Chondrocyte (in vitro differentiated cells): ENCODE results near the gene B3GNT9. TPM values are rescaled to one million over a fixed set of nuclear protein-coding genes. Genes with fewer than 3 reads are reported as not detected.

Experiments
- DNase-seq: peaks from one replicate; pipeline ENCODE4 v3.0.0; 2021; ENCODE audit warnings: mixed read lengths, low spot score
- H3K27ac Mint-ChIP-seq: one replicate; pipeline ENCODE4 v1.8.0; 2021; ENCODE audit warnings: mild to moderate bottlenecking, moderate library complexity, mixed read lengths; ENCODE audit not compliant: unreplicated experiment
- H3K27me3 Mint-ChIP-seq: 2 replicates; pipeline ENCODE4 v1.8.0; 2021; ENCODE audit warnings: low read depth, mixed read lengths
- H3K36me3 Mint-ChIP-seq: 2 replicates; pipeline ENCODE4 v1.8.0; 2021; ENCODE audit warnings: low read depth, mixed read lengths
- H3K4me1 Mint-ChIP-seq: 2 replicates; pipeline ENCODE4 v1.8.0; 2021; ENCODE audit warnings: low read depth, mild to moderate bottlenecking, mixed read lengths
- H3K4me3 Mint-ChIP-seq: one replicate; pipeline ENCODE4 v1.8.0; 2021; ENCODE audit warnings: mild to moderate bottlenecking, moderate library complexity, mixed read lengths; ENCODE audit not compliant: unreplicated experiment
- H3K9me3 Mint-ChIP-seq: 2 replicates; pipeline ENCODE4 v1.8.0; 2021; ENCODE audit warnings: low read depth, mixed read lengths
- total RNA-seq: library from RNA; stranded (reverse); gene quantifications from 3 replicates; pipeline ENCODE4 v1.2.1, GENCODE V29; 2021
- TF ChIP-seq, protein P1 (sequence below): fragments of 200-600 bp; sonication (generic); IDR thresholded peaks from 2 replicates; pipeline ENCODE4 v1.5.0; 2021; ENCODE audit warnings: antibody characterized with exemption, mild to moderate bottlenecking, moderate library complexity

B3GNT9 gene
- total RNA-seq, 1 donor from 2014 or later = 41.4 TPM

DNA sequence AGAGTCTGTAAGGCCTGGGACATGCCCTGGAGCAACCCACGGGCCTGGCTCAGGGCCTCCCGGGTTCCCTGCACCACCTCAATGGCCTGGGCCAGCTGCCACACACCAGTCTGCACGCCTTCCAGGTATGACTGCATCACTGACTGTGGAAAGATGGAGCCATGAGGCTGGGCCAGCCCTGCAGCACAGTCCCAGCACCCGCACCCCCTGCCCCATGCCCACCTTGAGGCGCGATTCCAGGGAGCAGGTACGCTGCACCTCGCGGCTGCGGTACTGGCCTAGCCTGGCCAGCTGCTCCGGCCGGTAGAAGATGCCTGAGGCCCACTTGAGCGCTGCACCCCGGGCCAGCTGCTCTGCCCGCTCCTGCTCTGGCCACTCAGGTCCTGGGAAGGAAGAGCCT lies 38.0 kb upstream of the B3GNT9 start:
- TF ChIP-seq, protein P1, sequence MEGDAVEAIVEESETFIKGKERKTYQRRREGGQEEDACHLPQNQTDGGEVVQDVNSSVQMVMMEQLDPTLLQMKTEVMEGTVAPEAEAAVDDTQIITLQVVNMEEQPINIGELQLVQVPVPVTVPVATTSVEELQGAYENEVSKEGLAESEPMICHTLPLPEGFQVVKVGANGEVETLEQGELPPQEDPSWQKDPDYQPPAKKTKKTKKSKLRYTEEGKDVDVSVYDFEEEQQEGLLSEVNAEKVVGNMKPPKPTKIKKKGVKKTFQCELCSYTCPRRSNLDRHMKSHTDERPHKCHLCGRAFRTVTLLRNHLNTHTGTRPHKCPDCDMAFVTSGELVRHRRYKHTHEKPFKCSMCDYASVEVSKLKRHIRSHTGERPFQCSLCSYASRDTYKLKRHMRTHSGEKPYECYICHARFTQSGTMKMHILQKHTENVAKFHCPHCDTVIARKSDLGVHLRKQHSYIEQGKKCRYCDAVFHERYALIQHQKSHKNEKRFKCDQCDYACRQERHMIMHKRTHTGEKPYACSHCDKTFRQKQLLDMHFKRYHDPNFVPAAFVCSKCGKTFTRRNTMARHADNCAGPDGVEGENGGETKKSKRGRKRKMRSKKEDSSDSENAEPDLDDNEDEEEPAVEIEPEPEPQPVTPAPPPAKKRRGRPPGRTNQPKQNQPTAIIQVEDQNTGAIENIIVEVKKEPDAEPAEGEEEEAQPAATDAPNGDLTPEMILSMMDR = no peak
- no peaks in the 10 kb centered on the region for H3K27me3 Mint-ChIP-seq
- H3K9me3 Mint-ChIP-seq = no peaks in the 10 kb centered on the region

DNA sequence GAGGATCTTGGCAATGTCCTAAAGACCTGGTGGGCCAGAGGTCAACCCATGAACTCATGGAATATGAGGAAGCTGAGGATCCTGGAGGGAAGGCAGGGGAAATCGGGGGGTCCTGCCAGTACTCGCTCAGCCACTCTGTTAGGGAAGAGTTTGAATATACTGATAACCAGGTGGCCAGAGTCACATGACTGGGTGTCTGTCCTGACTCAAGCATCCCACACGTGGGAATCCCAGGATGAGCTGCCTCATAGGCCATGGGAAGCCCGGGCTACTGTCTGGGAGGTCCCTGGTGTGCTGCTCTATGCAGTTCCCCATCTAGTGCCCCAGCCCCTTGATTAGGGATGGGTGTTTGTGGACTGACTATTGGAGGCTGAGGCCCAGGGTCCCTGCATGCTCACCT lies 37.5 kb upstream of the B3GNT9 start:
- Mint-ChIP-seq H3K27me3 (no peaks in the 10 kb centered on the region), H3K4me3 (no peak overlapping the region), H3K27ac (no peak overlapping the region), H3K9me3 (no peaks in the 10 kb centered on the region), H3K4me1 (peaks cover 28% of the 10 kb centered on the region), H3K36me3 (peaks cover 1% of the 10 kb centered on the region)
- no peak for DNase-seq
- TF ChIP-seq, protein P1 = no peak

More for the DNA sequence above, 38.0 kb upstream of the B3GNT9 start:
- Mint-ChIP-seq H3K4me3 (no peak overlapping the region), H3K36me3 (peaks cover 1% of the 10 kb centered on the region), H3K4me1 (peaks cover 33% of the 10 kb centered on the region), H3K27ac (no peak overlapping the region)
- DNase-seq = no peak

DNA sequence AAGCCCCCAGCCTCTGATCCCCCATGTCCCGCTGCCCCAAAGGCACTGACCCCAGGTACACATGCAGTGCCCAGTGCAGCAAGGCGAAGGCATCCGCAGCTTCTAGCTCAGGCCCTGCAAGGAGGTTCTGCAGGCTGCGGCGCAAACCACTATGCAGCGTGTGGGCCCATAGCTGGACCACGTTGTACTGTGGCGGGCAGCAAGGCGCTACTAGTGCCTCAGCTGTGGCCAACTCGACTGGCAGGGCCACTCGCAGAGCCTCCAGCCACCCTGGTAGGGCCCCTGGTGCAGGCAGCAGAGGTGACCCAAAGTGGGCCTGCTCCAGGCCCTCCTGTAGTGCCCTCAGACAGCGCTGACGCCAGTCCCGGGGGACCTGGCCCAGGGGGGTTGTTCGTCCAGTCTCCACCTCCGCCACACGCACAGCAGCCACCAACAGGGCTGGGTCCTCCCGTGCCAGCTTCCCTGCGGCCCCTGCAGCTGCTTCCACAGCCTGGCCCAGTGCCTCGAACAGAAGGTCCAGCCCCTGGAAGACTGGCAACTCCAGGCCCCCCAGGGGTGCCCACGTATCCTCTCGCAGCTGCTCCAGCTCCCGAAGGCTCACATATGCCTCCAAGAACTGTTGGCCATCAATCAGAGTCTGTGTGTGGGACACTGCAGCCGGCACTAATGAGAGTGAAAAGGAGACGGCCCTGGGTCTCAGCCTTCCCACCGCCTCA lies 36.5 kb upstream of the B3GNT9 start:
- TF ChIP-seq, protein P1 = no peak
- H3K9me3 Mint-ChIP-seq = no peaks in the 10 kb centered on the region
- no peak overlapping the region for H3K4me3 Mint-ChIP-seq
- DNase-seq = no peak
- H3K4me1 Mint-ChIP-seq = peaks cover 19% of the 10 kb centered on the region
- no peak overlapping the region for H3K27ac Mint-ChIP-seq
- no peaks in the 10 kb centered on the region for H3K36me3 Mint-ChIP-seq
- H3K27me3 Mint-ChIP-seq = no peaks in the 10 kb centered on the region

DNA sequence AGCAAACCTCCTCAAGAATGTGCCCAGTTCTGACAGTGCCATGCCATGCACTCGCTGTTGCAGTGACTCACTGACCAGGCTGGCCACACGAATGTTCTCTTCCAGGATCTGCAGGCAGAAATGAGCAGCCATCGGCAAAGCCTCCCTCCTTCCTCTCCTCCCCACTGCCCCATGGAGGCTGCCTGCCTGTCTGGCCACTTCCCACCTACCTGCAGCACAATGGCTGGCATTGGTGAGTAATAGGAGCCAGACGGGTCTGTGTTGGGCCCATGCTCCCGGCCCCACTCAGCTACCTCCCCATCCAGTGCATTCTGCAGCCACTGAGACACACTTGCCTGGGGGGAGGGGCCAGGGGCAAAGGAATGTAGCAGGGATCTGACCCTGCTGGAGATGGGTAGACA lies 35.8 kb upstream of the B3GNT9 start:
- Mint-ChIP-seq H3K27ac (no peak overlapping the region), H3K4me1 (peaks cover 15% of the 10 kb centered on the region), H3K4me3 (no peak overlapping the region), H3K36me3 (no peaks in the 10 kb centered on the region), H3K27me3 (no peaks in the 10 kb centered on the region), H3K9me3 (no peaks in the 10 kb centered on the region)
- TF ChIP-seq, protein P1 = no peak
- no peak for DNase-seq

DNA sequence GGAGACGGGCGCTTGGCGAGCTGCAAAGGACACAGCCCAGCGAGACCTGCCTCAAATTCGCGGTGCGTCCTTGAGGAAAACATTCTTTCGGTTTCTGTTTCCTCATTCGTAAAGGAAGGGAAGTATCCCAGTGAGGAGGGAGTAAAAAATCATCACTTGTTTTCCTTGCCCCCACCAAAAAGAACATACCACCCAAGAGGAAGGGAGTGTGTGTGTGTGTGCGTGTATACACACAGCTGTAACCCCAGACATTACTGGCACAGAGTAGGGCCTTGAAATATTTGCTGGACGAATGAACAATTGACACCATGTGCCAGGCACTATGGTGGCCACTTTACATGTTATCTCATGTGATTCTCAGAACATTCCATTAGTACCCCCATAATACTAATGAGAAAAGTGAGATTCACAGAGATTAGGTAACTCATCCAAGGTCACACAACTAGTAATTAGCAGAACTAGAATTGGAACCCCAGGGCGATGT lies 34.9 kb upstream of the B3GNT9 start:
- TF ChIP-seq, protein P1 = peak; percentile 62
- Mint-ChIP-seq H3K4me3 (no peak overlapping the region), H3K4me1 (peaks cover 11% of the 10 kb centered on the region), H3K36me3 (no peaks in the 10 kb centered on the region), H3K27me3 (no peaks in the 10 kb centered on the region), H3K27ac (no peak overlapping the region), H3K9me3 (no peaks in the 10 kb centered on the region)
- no peak for DNase-seq
